Measurements from ENCODE around the gene BARX2.
"Not testable (repeated sequence)": the region's sequence is repeated elsewhere in the genome, so short reads cannot be mapped to it uniquely, and the experiment has no call there.

BARX2 gene

GRCh38 chr11:129375751-129376657, at the start of gene BARX2:
BARX2 (plus strand) TSS chr11:129375848; CDS start chr11:129376036, 188 bp downstream.
- peak; percentile 28 for DNase-seq (ENCODE audit: low read depth)
- H3K4me3 ChIP-seq (ENCODE audit: low read length) = peak within 1 kb of the TSS; percentile 29
- peak; percentile 67 for TF ChIP-seq CTCF (conservative IDR thresholded peaks at IDR 0.05; ENCODE audit: low read depth, low read length)

- DNase-seq (ENCODE audit: low read depth) = no peak
- no peak for TF ChIP-seq CTCF (conservative IDR thresholded peaks at IDR 0.05; ENCODE audit: low read depth, low read length)
Measured at GRCh38 chr11:129326921-129327320, 48.7 kb upstream of the BARX2 start.

GRCh38 chr11:129327708-129328107, 47.9 kb upstream of the BARX2 start:
- not testable (repeated sequence) for H3K4me3 ChIP-seq (ENCODE audit: low read length); DNase-seq (ENCODE audit: low read depth)

More at GRCh38 chr11:129326921-129327320, 48.7 kb upstream of the BARX2 start:
- no peak overlapping the region for H3K4me3 ChIP-seq (ENCODE audit: low read length)

GRCh38 chr11:129328756-129329155, 46.9 kb upstream of the BARX2 start:
- H3K4me3 ChIP-seq (ENCODE audit: low read length) = no peak overlapping the region
- DNase-seq (ENCODE audit: low read depth) = no peak
- TF ChIP-seq CTCF (conservative IDR thresholded peaks at IDR 0.05; ENCODE audit: low read depth, low read length) = no peak

GRCh38 chr11:129331217-129331616, 44.4 kb upstream of the BARX2 start:
- TF ChIP-seq CTCF (conservative IDR thresholded peaks at IDR 0.05; ENCODE audit: low read depth, low read length) = no peak
- no peak overlapping the region for H3K4me3 ChIP-seq (ENCODE audit: low read length)
- DNase-seq (ENCODE audit: low read depth) = no peak

- DNase-seq (ENCODE audit: low read depth) = peak; percentile 33
- no peak overlapping the region for H3K4me3 ChIP-seq (ENCODE audit: low read length)
- TF ChIP-seq CTCF (conservative IDR thresholded peaks at IDR 0.05; ENCODE audit: low read depth, low read length) = peak; percentile 95
Measured at GRCh38 chr11:129331871-129332274, 43.8 kb upstream of the BARX2 start.

- no peak for TF ChIP-seq CTCF (conservative IDR thresholded peaks at IDR 0.05; ENCODE audit: low read depth, low read length)
- no peak for DNase-seq (ENCODE audit: low read depth)
- H3K4me3 ChIP-seq (ENCODE audit: low read length) = no peak overlapping the region
Measured at GRCh38 chr11:129333873-129334272, 41.8 kb upstream of the BARX2 start.

- DNase-seq (ENCODE audit: low read depth) = not testable (repeated sequence)
Measured at GRCh38 chr11:129344301-129344940, 31.2 kb upstream of the BARX2 start.

More at GRCh38 chr11:129344301-129344940, 31.2 kb upstream of the BARX2 start:
- not testable (repeated sequence) for H3K4me3 ChIP-seq (ENCODE audit: low read length)
